Astrocyte (in vitro differentiated cells and primary cell): ENCODE results near the gene C12orf43. TPM values are rescaled to one million over a fixed set of nuclear protein-coding genes. Genes with fewer than 3 reads are reported as not detected.

Source experiments
- DNase-seq: peaks from one replicate; pipeline ENCODE4 v3.0.0-alpha.2; 2010; ENCODE audit warnings: low read depth
- FAIRE-seq: peaks from 2 replicates; lab custom pipeline; 2011; peaks lifted over from hg19 to GRCh38; lab: Jason Lieb, UNC
- H2AFZ ChIP-seq: 2 replicates; pipeline ENCODE4 v1.6.0; 2012; ENCODE audit warnings: low read depth, low read length, inconsistent platforms
- H3K27ac ChIP-seq: 2 replicates; pipeline ENCODE4 v1.5.1; 2011; ENCODE audit warnings: low read depth, low read length, inconsistent platforms
- H3K27me3 ChIP-seq: 2 replicates; pipeline ENCODE4 v1.6.0; 2011; ENCODE audit warnings: low read length, inconsistent platforms; ENCODE audit not compliant: insufficient read depth
- H3K36me3 ChIP-seq: 2 replicates; pipeline ENCODE4 v1.5.1; 2011; ENCODE audit warnings: low read length, inconsistent platforms; ENCODE audit not compliant: insufficient read depth
- H3K4me1 ChIP-seq: 2 replicates; pipeline ENCODE4 v1.5.1; 2011; ENCODE audit warnings: low read length, inconsistent platforms; ENCODE audit not compliant: insufficient read depth
- H3K4me2 ChIP-seq: 2 replicates; pipeline ENCODE4 v1.6.0; 2012; ENCODE audit warnings: low read length, inconsistent platforms
- H3K4me3 ChIP-seq: 2 replicates; pipeline ENCODE4 v1.5.1; 2011; ENCODE audit warnings: low read depth, mild to moderate bottlenecking, low read length, inconsistent platforms; ENCODE audit not compliant: insufficient read depth
- H3K79me2 ChIP-seq: 2 replicates; pipeline ENCODE4 v1.6.0; 2012; ENCODE audit warnings: mild to moderate bottlenecking, low read length, inconsistent platforms; ENCODE audit not compliant: insufficient read depth
- H3K9ac ChIP-seq: 2 replicates; pipeline ENCODE4 v1.6.0; 2012; ENCODE audit warnings: mild to moderate bottlenecking, low read length, inconsistent platforms
- H3K9me3 ChIP-seq: 2 replicates; pipeline ENCODE4 v1.5.1; 2012; ENCODE audit warnings: low read depth, mild to moderate bottlenecking, low read length, inconsistent platforms; ENCODE audit not compliant: insufficient read depth
- H4K20me1 ChIP-seq: 2 replicates; pipeline ENCODE4 v1.6.0; 2012; ENCODE audit warnings: low read length, inconsistent platforms; ENCODE audit not compliant: insufficient read depth
- H3K27ac Mint-ChIP-seq: one replicate; pipeline ENCODE4 v1.8.0; 2021; ENCODE audit warnings: mild to moderate bottlenecking, mixed read lengths; ENCODE audit not compliant: unreplicated experiment
- H3K27me3 Mint-ChIP-seq: one replicate; pipeline ENCODE4 v1.8.0; 2021; ENCODE audit warnings: low read depth, mixed read lengths; ENCODE audit not compliant: unreplicated experiment
- H3K36me3 Mint-ChIP-seq: one replicate; pipeline ENCODE4 v1.8.0; 2021; ENCODE audit warnings: low read depth, mixed read lengths; ENCODE audit not compliant: unreplicated experiment
- H3K4me1 Mint-ChIP-seq: one replicate; pipeline ENCODE4 v1.8.0; 2021; ENCODE audit warnings: low read depth, mixed read lengths; ENCODE audit not compliant: unreplicated experiment
- H3K4me3 Mint-ChIP-seq: one replicate; pipeline ENCODE4 v1.8.0; 2021; ENCODE audit warnings: mild to moderate bottlenecking, moderate library complexity, mixed read lengths; ENCODE audit not compliant: unreplicated experiment
- H3K9me3 Mint-ChIP-seq: one replicate; pipeline ENCODE4 v1.8.0; 2021; ENCODE audit warnings: mild to moderate bottlenecking, mixed read lengths; ENCODE audit not compliant: unreplicated experiment
- EZH2 ChIP-seq: IDR thresholded peaks from 2 replicates; pipeline ENCODE4 v1.6.1; 2012; ENCODE audit warnings: mild to moderate bottlenecking, low read length, inconsistent platforms; ENCODE audit not compliant: insufficient read depth
- total RNA-seq: library from RNA; stranded (reverse); gene quantifications from 2 replicates; pipeline ENCODE4 v1.2.1, GENCODE V29; 2021
- TF ChIP-seq, protein P1 (sequence below): IDR thresholded peaks from 2 replicates; pipeline ENCODE4 v1.5.1; 2011; ENCODE audit warnings: low read depth, mild to moderate bottlenecking, inconsistent platforms, low read length, moderate library complexity; ENCODE audit not compliant: insufficient read depth

Gene C12orf43
- total RNA-seq, 1 donor from 2014 or later, result 16.2 TPM

DNA sequence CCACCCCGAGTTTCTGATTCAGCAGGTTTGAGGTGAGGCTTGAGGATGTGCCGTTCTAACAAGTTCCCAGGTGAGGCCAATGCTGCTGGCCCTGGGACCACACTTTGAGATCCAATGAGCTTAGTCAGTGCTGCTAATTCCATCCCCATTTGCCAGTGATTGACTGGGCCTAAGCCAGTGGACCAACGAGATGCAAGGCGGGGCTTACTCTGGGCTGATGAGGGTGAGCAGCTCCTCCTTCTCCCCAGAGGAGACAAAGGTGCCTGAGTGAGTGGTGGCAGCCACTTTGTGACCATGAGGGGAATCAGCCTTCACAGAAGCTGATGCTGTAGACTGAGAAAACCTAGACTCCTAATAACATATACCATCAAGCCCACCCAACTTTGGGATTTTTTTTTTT lies 61.1 kb downstream of the C12orf43 start:
- H3K9me3 ChIP-seq, result no peaks in the 10 kb centered on the region
- H3K36me3 ChIP-seq, result no peaks in the 10 kb centered on the region
- H3K4me2 ChIP-seq, result no peak overlapping the region
- H3K4me1 ChIP-seq, result no peaks in the 10 kb centered on the region
- no peaks in the 10 kb centered on the region for H4K20me1 ChIP-seq
- Mint-ChIP-seq H3K4me3 (no peak overlapping the region), H3K27me3 (peaks cover 16% of the 10 kb centered on the region), H3K9me3 (no peaks in the 10 kb centered on the region), H3K27ac (no peak overlapping the region), H3K36me3 (no peaks in the 10 kb centered on the region), H3K4me1 (no peaks in the 10 kb centered on the region)
- H2AFZ ChIP-seq, result no peak overlapping the region
- peaks cover 4% of the 10 kb centered on the region for H3K27me3 ChIP-seq
- H3K4me3 ChIP-seq, result no peak overlapping the region
- FAIRE-seq, result no peak
- TF ChIP-seq, protein P1, sequence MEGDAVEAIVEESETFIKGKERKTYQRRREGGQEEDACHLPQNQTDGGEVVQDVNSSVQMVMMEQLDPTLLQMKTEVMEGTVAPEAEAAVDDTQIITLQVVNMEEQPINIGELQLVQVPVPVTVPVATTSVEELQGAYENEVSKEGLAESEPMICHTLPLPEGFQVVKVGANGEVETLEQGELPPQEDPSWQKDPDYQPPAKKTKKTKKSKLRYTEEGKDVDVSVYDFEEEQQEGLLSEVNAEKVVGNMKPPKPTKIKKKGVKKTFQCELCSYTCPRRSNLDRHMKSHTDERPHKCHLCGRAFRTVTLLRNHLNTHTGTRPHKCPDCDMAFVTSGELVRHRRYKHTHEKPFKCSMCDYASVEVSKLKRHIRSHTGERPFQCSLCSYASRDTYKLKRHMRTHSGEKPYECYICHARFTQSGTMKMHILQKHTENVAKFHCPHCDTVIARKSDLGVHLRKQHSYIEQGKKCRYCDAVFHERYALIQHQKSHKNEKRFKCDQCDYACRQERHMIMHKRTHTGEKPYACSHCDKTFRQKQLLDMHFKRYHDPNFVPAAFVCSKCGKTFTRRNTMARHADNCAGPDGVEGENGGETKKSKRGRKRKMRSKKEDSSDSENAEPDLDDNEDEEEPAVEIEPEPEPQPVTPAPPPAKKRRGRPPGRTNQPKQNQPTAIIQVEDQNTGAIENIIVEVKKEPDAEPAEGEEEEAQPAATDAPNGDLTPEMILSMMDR, result no peak
- no peak for TF ChIP-seq EZH2
- no peak overlapping the region for H3K9ac ChIP-seq
- DNase-seq, result no peak
- no peak overlapping the region for H3K27ac ChIP-seq
- no peaks in the 10 kb centered on the region for H3K79me2 ChIP-seq

DNA sequence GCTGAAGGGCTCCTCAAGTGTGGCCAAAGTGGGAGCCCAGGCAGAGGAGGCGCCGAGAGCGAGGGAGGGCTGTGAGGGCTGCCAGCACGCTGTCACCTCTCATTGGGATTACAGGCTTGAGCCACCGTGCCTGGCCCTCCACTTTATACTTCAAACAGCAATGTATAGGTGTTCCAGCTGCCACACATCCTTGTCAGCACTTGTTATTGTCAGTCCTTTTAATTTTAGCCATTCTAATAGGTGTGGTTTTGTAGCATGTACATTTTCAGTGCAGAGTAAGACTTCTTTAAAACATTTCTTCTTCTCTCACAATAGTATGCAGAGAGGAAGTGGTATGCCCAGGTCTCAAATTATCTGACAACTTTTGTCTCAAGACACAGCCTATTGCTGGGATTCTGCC lies 65.5 kb downstream of the C12orf43 start:
- Histone ChIP-seq H3K27me3 (no peaks in the 10 kb centered on the region), H3K4me1 (no peaks in the 10 kb centered on the region), H2AFZ (no peak overlapping the region), H3K27ac (no peak overlapping the region), H3K9me3 (no peaks in the 10 kb centered on the region), H3K79me2 (no peaks in the 10 kb centered on the region), H4K20me1 (no peaks in the 10 kb centered on the region), H3K36me3 (no peaks in the 10 kb centered on the region), H3K4me2 (no peak overlapping the region), H3K9ac (no peak overlapping the region), H3K4me3 (no peak overlapping the region)
- DNase-seq (no peak), FAIRE-seq (no peak)
- Mint-ChIP-seq H3K4me1 (no peaks in the 10 kb centered on the region), H3K27ac (no peak overlapping the region), H3K9me3 (peaks cover 4% of the 10 kb centered on the region), H3K36me3 (no peaks in the 10 kb centered on the region), H3K27me3 (peaks cover 3% of the 10 kb centered on the region), H3K4me3 (no peak overlapping the region)
- TF ChIP-seq EZH2, result no peak
- TF ChIP-seq, protein P1, result no peak

Other genes with a start within 250 kb of the C12orf43 start
- gene SPPL3, start 112.1 kb downstream of the C12orf43 start, total RNA-seq, result 42.5 and 48.3 TPM in 2 replicates
- not detected in 2 replicates for gene HNF1A, start 37.9 kb downstream of the C12orf43 start, total RNA-seq
- 0.75 and 1.3 TPM in 2 replicates for gene OASL, start 22.8 kb upstream of the C12orf43 start, total RNA-seq
- 0.07 TPM in 1 of 2 replicates, not detected in the other for gene P2RX7, start 116.4 kb upstream of the C12orf43 start, total RNA-seq
- gene P2RX4, start 193.6 kb upstream of the C12orf43 start, total RNA-seq, result 13.9 and 14.3 TPM in 2 replicates